MM.1S (cell line): ENCODE data around the gene RHBG.

Source experiments
- DNase-seq: peaks from one replicate; pipeline ENCODE4 v3.0.0-alpha.2; 2015
- H2AFZ ChIP-seq: fragments of 300-600 bp; sonication (generic); 2 replicates; pipeline ENCODE4 v1.6.0; 2016; ENCODE audit warnings: antibody characterized with exemption, low read length
- H3F3A ChIP-seq: fragments of 300-600 bp; sonication (generic); 2 replicates; pipeline ENCODE4 v1.6.1; 2016; ENCODE audit warnings: mild to moderate bottlenecking, antibody characterized with exemption, low read length, moderate library complexity, mixed read lengths; ENCODE audit not compliant: insufficient read depth
- H3K27ac ChIP-seq: fragments of 300-600 bp; sonication (generic); 2 replicates; pipeline ENCODE4 v1.5.1; 2016; ENCODE audit warnings: mild to moderate bottlenecking, low read length
- H3K27me3 ChIP-seq: fragments of 300-600 bp; sonication (generic); replicated peaks from 2 replicates; pipeline ENCODE4 v1.6.0; 2016; ENCODE audit warnings: low read length; ENCODE audit not compliant: insufficient read depth
- H3K36me3 ChIP-seq: fragments of 300-600 bp; sonication (generic); replicated peaks from 2 replicates; pipeline ENCODE4 v1.6.1; 2016; ENCODE audit warnings: mild to moderate bottlenecking, low read length, mixed read lengths; ENCODE audit not compliant: insufficient read depth
- H3K4me1 ChIP-seq: fragments of 300-600 bp; sonication (generic); 2 replicates; pipeline ENCODE4 v1.6.1; 2016; ENCODE audit warnings: low read length, mixed read lengths
- H3K4me2 ChIP-seq: fragments of 300-600 bp; sonication (generic); 2 replicates; pipeline ENCODE4 v1.6.0; 2016; ENCODE audit warnings: low read depth, low read length
- H3K4me3 ChIP-seq: fragments of 300-600 bp; sonication (generic); 2 replicates; pipeline ENCODE4 v1.5.1; 2016; ENCODE audit warnings: low read length, mixed read lengths
- H3K79me2 ChIP-seq: fragments of 300-600 bp; sonication (generic); 2 replicates; pipeline ENCODE4 v1.6.1; 2016; ENCODE audit warnings: mixed run types, low read length, mixed read lengths
- H3K9ac ChIP-seq: fragments of 300-600 bp; sonication (generic); 2 replicates; pipeline ENCODE4 v1.6.1; 2016; ENCODE audit warnings: low read length, mixed read lengths
- H3K9me2 ChIP-seq: fragments of 300-600 bp; sonication (generic); replicated peaks from 2 replicates; pipeline ENCODE4 v1.6.1; 2016; ENCODE audit warnings: mild to moderate bottlenecking, low read length, mixed read lengths; ENCODE audit not compliant: insufficient read depth
- H3K9me3 ChIP-seq: fragments of 300-600 bp; sonication (generic); replicated peaks from 2 replicates; pipeline ENCODE4 v1.6.1; 2016; ENCODE audit warnings: mild to moderate bottlenecking, low read length, mixed read lengths; ENCODE audit not compliant: insufficient read depth
- H4K20me1 ChIP-seq: fragments of 300-600 bp; sonication (generic); 2 replicates; pipeline ENCODE4 v1.6.1; 2016; ENCODE audit warnings: mild to moderate bottlenecking, low read length, moderate library complexity, mixed read lengths; ENCODE audit not compliant: insufficient read depth
- EZH2 ChIP-seq: fragments of 300-600 bp; sonication (generic); optimal IDR thresholded peaks from 2 replicates; pipeline ENCODE3; 2017; ENCODE audit warnings: low read depth, mild to moderate bottlenecking, antibody characterized with exemption, low read length, mixed read lengths
- EZH2phosphoT487 ChIP-seq: fragments of 300-600 bp; sonication (generic); IDR thresholded peaks from 2 replicates; pipeline ENCODE4 v1.6.1; 2018; ENCODE audit warnings: antibody characterized with exemption, low read length
- TF ChIP-seq, protein P1 (sequence below): fragments of 300-600 bp; sonication (generic); IDR thresholded peaks from 2 replicates; pipeline ENCODE4 v1.5.1; 2016; ENCODE audit warnings: antibody characterized with exemption, low read length, mixed read lengths

RHBG gene

DNA sequence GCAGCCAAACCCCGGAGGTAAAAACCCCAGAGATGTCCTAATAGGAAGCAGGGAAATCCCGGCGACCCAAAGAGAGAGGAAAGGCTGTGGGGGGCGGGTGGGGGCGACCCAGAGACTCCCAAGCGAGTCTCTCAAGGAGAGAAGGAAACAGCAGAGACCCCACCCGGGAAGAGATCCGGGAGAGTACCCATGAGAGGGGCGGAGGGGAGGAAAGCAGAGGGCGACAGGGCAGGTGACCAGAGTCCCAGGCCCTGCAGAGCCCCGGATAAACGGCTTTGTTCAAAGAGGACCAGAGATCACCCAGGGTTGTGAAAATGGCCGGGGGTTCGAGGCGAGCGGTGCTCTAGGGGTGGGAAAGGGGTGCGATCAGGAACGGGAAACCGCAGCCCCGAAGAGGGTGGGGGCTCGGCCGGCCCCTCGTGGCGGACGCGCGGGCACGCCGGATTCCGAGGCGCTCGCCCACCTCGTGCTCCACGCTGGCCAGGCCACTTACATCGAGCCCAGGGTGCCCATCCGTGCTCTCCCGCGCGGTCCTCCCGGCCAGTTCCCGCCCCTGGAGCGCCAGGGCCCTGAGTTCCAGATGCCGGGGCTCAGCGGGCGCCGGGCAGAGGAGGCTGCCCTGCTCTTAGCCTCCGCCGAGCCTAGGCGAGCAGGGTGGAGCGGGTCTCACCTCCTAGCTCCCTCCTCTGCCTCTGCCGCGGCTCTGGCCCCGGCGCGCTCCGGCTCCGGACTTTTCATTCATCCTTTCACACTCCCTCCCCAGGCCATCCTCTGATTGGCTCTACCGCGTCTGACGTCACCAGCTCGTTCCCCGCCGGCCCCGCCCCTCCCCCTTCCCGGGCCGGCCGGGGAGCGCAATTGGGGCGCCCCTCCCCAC, 52.3 kb downstream of the RHBG start:
- Histone ChIP-seq H3K27me3 (peaks cover 77% of the 10 kb centered on the region), H3K36me3 (no peaks in the 10 kb centered on the region), H4K20me1 (no peaks in the 10 kb centered on the region), H3K4me1 (0 out of 2 replicates have a peak, but pooled peaks cover 4% of the 10 kb centered on the region), H3K79me2 (no peaks in the 10 kb centered on the region), H3K4me2 (peak overlapping the region; percentile 96), H3K9me2 (no peaks in the 10 kb centered on the region), H3F3A (peaks cover 13% of the 10 kb centered on the region; the same call in 1 of the 2 replicates), H3K9me3 (no peaks in the 10 kb centered on the region), H3K4me3 (peak overlapping the region; percentile 63), H3K9ac (peak overlapping the region; percentile 44), H2AFZ (peak overlapping the region; percentile 70), H3K27ac (peak overlapping the region; percentile 39; the same call in 1 of the 2 replicates)
- DNase-seq, result peak; percentile 94
- TF ChIP-seq EZH2phosphoT487, result no peak
- TF ChIP-seq, protein P1, sequence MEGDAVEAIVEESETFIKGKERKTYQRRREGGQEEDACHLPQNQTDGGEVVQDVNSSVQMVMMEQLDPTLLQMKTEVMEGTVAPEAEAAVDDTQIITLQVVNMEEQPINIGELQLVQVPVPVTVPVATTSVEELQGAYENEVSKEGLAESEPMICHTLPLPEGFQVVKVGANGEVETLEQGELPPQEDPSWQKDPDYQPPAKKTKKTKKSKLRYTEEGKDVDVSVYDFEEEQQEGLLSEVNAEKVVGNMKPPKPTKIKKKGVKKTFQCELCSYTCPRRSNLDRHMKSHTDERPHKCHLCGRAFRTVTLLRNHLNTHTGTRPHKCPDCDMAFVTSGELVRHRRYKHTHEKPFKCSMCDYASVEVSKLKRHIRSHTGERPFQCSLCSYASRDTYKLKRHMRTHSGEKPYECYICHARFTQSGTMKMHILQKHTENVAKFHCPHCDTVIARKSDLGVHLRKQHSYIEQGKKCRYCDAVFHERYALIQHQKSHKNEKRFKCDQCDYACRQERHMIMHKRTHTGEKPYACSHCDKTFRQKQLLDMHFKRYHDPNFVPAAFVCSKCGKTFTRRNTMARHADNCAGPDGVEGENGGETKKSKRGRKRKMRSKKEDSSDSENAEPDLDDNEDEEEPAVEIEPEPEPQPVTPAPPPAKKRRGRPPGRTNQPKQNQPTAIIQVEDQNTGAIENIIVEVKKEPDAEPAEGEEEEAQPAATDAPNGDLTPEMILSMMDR, result no peak
- no peak for TF ChIP-seq EZH2

DNA sequence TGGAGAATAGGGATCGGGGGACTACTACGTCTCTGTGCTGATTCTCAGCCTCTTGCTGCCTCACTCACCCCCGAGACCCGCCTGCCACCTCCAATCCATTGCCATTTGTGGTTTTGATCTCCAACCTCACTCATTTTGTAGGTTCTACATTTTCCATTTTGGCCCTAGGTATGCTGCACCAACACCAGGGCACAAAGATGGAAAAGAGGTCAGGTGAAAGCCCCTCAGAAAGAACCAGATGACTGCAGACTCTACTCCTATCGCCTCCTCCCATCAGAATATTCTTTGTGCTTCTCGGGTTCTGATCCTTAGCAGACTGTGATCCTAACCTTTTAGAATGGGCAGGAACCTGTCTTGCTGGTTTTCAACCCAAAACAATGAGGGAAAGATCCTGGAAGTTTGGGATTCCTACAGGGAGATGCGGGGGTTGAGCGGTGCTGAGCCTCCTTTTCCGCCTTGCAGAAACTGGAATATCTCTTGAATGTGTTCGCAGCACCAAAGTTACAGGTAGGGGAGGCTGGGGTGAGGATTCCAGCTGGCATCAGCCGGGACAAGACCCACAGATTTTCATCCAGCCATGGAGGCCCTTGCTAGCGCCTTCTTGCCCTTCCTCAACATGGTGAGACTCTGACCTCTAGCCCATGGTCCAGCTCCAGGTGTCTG, 53.1 kb downstream of the RHBG start:
- no peaks in the 10 kb centered on the region for H3K9me3 ChIP-seq
- H3K27me3 ChIP-seq, result peaks cover 77% of the 10 kb centered on the region
- no peaks in the 10 kb centered on the region for H3K9me2 ChIP-seq
- H3K4me3 ChIP-seq, result peak overlapping the region; percentile 63
- H3K27ac ChIP-seq, result no peak overlapping the region
- DNase-seq, result no peak
- H4K20me1 ChIP-seq, result no peaks in the 10 kb centered on the region
- peak overlapping the region; percentile 70 for H2AFZ ChIP-seq
- no peaks in the 10 kb centered on the region for H3K79me2 ChIP-seq
- no peaks in the 10 kb centered on the region for H3K36me3 ChIP-seq
- no peak for TF ChIP-seq EZH2phosphoT487
- H3K4me2 ChIP-seq, result peak overlapping the region; percentile 96
- 0 out of 2 replicates have a peak, but pooled peaks cover 4% of the 10 kb centered on the region for H3K4me1 ChIP-seq
- peaks cover 13% of the 10 kb centered on the region; the same call in 1 of the 2 replicates for H3F3A ChIP-seq
- peak overlapping the region; percentile 5; the same call in 1 of the 2 replicates for H3K9ac ChIP-seq

DNA sequence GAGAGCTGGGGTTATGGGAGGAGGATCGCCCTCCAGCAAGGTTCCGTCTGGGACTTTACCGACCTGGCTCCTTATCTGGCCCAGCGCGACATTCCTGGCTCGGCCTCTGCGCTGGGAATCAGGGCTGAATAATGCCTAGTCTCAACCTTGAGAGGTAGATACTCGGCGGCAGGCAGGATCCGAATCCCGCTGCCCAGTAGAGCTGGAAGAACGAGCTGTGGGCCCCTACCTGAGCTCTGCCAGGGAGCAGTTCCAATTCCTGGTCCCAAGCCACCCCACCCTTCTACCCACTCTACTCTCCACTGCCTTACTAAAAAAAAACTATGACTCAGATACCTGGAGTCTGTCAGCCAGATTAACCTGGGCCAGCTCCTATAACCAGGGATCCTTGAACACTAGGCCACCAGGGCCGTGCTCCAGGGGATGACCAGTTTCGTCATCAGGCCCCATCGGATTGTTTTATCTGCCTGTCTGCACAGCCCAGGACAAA, 53.6 kb downstream of the RHBG start:
- Histone ChIP-seq H2AFZ (no peak overlapping the region), H3K79me2 (no peaks in the 10 kb centered on the region), H3K4me2 (no peak overlapping the region), H3K27me3 (peaks cover 77% of the 10 kb centered on the region), H4K20me1 (no peaks in the 10 kb centered on the region), H3K4me3 (no peak overlapping the region), H3K9me3 (no peaks in the 10 kb centered on the region), H3K36me3 (no peaks in the 10 kb centered on the region), H3K27ac (no peak overlapping the region), H3K4me1 (0 out of 2 replicates have a peak, but pooled peaks cover 4% of the 10 kb centered on the region), H3K9ac (no peak overlapping the region), H3K9me2 (no peaks in the 10 kb centered on the region), H3F3A (peaks cover 13% of the 10 kb centered on the region; the same call in 1 of the 2 replicates)
- no peak for TF ChIP-seq EZH2phosphoT487
- TF ChIP-seq, protein P1, result no peak
- TF ChIP-seq EZH2, result no peak
- no peak for DNase-seq
